ENCODE data around the gene CDC42.

CDC42 gene

DNA sequence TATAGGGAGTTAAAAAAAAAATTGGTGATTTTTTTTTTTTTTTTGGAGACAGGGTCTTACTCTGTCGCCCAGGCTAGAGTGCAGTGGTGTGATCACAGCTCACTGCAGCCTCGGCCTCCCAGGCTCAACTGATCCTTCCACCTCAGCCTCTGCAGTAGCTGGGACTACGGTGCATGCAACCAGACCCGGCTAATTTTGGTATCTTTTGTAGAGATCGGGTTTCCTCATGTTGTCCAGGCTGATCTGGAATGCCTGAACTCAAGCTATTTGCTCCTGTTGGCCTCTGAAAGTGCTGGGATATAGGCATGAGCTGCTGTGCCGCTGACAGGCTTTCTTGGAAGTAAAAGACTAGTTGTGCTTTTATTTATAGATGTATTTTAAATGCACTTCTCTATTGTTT, 3.0 kb downstream of the CDC42 start:
- no peak for FAIRE-seq
- TF ChIP-seq POLR2A (IDR thresholded peaks at IDR 0.05; ENCODE audit: low read depth, low read length) (no peak), TAF1 (IDR thresholded peaks at IDR 0.05; ENCODE audit: borderline replicate concordance, low read depth, low read length) (no peak), POLR2AphosphoS5 (IDR thresholded peaks at IDR 0.05; ENCODE audit: low read depth, low read length) (no peak)

DNA sequence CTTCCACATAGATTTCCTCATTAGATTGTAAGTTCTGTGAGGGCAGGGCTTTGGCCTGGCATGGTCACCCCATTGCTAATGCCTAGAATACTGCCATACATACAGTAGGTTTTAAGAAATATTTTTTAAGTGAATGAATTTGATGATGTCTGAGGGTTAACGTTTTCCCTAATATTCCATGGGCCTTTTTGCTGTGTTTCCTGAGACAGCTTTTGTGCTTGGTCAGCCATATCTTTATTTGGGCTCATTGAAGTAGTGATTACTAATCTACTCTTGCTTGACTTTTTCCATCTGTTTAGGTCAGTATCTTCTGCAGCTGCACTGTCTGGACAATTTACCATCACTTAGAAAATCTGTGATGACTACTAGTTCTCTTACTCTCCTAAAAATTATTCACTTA, 3.5 kb downstream of the CDC42 start:
- DNase-seq (ENCODE audit: insufficient read length) (no peak), FAIRE-seq (no peak)
- TF ChIP-seq TAF1 (IDR thresholded peaks at IDR 0.05; ENCODE audit: borderline replicate concordance, low read depth, low read length) (no peak), POLR2AphosphoS5 (IDR thresholded peaks at IDR 0.05; ENCODE audit: low read depth, low read length) (no peak), POLR2A (IDR thresholded peaks at IDR 0.05; ENCODE audit: low read depth, low read length) (no peak)

More for the DNA sequence above, 3.0 kb downstream of the CDC42 start:
- DNase-seq (ENCODE audit: insufficient read length), result no peak

- TF ChIP-seq POLR2AphosphoS5 (IDR thresholded peaks at IDR 0.05; ENCODE audit: low read depth, low read length), result no peak
- 0 out of 2 replicates have a peak, but pooled peaks have one; percentile 24 for TF ChIP-seq POLR2A (IDR thresholded peaks at IDR 0.05; ENCODE audit: low read depth, low read length)
- TF ChIP-seq TAF1 (IDR thresholded peaks at IDR 0.05; ENCODE audit: borderline replicate concordance, low read depth, low read length), result no peak
- DNase-seq (ENCODE audit: insufficient read length), result no peak
- no peak for FAIRE-seq
These were observed 4.4 kb downstream of the CDC42 start for GRCh38 chr1:22056936-22057335.

DNA sequence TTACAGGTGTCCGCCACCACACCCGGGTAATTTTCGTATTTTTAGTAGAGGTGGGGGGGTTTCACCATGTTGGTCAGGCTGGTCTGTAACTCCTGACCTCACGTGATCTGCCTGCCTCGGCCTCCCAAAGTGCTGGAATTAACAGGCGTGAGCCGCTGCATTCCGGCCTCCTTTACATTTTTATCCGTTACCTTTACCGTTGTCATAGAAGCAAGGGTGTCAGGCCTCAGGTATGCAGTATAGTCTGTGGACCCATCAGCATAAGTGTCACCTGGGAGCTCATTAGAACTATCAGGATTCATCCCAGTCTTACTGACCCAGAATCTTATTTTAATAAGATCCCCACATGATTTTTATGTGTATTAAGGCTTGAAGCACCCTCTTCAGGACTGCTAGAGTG, 5.4 kb downstream of the CDC42 start:
- FAIRE-seq (no peak), DNase-seq (ENCODE audit: insufficient read length) (no peak)
- no peak for TF ChIP-seq POLR2A (IDR thresholded peaks at IDR 0.05; ENCODE audit: low read depth, low read length)
- no peak for TF ChIP-seq TAF1 (IDR thresholded peaks at IDR 0.05; ENCODE audit: borderline replicate concordance, low read depth, low read length)
- TF ChIP-seq POLR2AphosphoS5 (IDR thresholded peaks at IDR 0.05; ENCODE audit: low read depth, low read length), result no peak

GRCh38 chr1:22064751-22065402, 12.4 kb downstream of the CDC42 start:
- FAIRE-seq, result no peak
- no peak for DNase-seq (ENCODE audit: insufficient read length)
- TF ChIP-seq POLR2AphosphoS5 (IDR thresholded peaks at IDR 0.05; ENCODE audit: low read depth, low read length) (no peak), TAF1 (IDR thresholded peaks at IDR 0.05; ENCODE audit: borderline replicate concordance, low read depth, low read length) (no peak), POLR2A (IDR thresholded peaks at IDR 0.05; ENCODE audit: low read depth, low read length) (no peak)

DNA sequence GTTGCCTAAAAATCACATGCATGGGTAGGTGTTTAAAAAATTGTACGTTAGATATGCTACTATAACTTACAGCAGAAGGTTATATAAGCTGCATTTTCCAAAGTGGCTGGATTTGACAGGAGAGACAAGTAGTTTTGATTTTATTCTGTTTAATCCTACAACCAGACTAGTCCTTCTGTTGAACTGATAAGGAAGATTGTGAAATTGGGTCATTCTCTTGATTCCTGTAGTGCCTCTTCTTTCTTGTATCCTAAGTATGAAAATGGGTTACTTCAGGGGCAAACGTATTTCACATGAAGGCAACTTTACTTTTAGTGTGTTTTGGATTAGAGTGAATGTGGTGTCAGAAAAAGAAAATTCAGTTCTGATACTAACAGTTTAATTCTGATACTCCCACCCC, 19.0 kb downstream of the CDC42 start:
- no peak for DNase-seq (ENCODE audit: insufficient read length)
- no peak for FAIRE-seq
- no peak for TF ChIP-seq POLR2AphosphoS5 (IDR thresholded peaks at IDR 0.05; ENCODE audit: low read depth, low read length)
- TF ChIP-seq TAF1 (IDR thresholded peaks at IDR 0.05; ENCODE audit: borderline replicate concordance, low read depth, low read length), result no peak
- TF ChIP-seq POLR2A (IDR thresholded peaks at IDR 0.05; ENCODE audit: low read depth, low read length), result no peak

DNA sequence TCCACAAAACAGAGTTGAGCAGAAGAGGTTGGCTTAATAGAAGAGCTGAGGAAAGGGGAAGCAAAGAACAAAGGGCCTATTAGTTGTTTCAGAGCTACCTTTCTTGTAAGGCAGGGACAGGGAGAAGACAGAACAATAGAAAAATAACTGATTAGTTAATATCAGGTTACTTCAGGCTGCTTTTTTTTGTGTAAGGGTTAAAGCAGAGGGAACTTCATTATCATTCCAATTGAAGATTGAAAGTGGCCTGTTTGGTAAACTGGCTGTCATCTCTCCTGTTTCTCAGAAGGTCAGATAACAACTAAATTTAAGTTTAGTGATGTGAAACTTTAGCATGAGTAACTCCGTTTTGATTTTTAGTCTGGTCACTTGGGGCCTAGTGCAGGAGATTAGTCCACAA, 22.3 kb downstream of the CDC42 start:
- no peak for DNase-seq (ENCODE audit: insufficient read length)
- TF ChIP-seq POLR2A (IDR thresholded peaks at IDR 0.05; ENCODE audit: low read depth, low read length) (no peak), TAF1 (IDR thresholded peaks at IDR 0.05; ENCODE audit: borderline replicate concordance, low read depth, low read length) (no peak)
- FAIRE-seq, result peak; percentile 51

DNA sequence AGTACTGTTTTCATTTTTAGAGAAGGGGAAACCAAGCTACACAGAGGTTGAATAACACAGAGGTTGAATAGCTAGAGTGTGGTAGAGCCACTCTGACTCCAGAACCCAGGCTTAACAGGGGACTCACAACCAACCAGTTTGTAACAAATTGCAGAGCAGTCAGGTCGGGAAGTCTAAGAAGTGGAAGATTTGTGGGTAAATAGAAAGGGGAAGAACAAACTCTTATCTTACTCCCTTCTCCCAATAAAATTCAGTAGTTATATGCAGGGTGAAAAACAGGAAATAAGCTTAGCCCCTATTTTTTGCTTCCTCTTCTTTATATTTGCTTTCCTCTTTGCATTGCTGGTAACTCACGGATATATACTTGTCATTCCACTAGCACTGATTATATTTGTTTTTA, 23.2 kb downstream of the CDC42 start:
- FAIRE-seq, result peak; percentile 81
- TF ChIP-seq TAF1 (IDR thresholded peaks at IDR 0.05; ENCODE audit: borderline replicate concordance, low read depth, low read length), result no peak
- no peak for TF ChIP-seq POLR2AphosphoS5 (IDR thresholded peaks at IDR 0.05; ENCODE audit: low read depth, low read length)
- TF ChIP-seq POLR2A (IDR thresholded peaks at IDR 0.05; ENCODE audit: low read depth, low read length), result no peak
- DNase-seq (ENCODE audit: insufficient read length), result no peak

DNA sequence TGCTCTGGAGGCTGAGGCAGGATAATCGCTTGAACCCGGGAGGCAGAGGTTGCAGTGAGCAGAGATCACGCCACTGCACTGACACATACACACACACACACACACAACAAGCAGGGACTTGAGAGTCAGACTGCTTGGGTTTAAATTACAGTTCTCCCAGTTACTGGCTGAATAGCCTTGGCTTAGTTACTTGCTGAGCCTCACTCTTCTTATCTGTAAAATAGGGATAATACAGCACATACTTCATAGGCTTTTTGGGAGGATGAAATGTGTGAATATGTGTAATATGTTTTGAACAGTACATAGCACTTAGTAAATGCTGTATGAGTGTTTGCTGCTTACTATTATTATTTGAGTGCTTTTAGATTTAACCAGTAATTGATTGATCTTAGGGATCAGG, 23.8 kb downstream of the CDC42 start:
- no peak for FAIRE-seq
- TF ChIP-seq POLR2AphosphoS5 (IDR thresholded peaks at IDR 0.05; ENCODE audit: low read depth, low read length), result no peak
- TF ChIP-seq TAF1 (IDR thresholded peaks at IDR 0.05; ENCODE audit: borderline replicate concordance, low read depth, low read length), result no peak
- no peak for TF ChIP-seq POLR2A (IDR thresholded peaks at IDR 0.05; ENCODE audit: low read depth, low read length)
- no peak for DNase-seq (ENCODE audit: insufficient read length)

- TF ChIP-seq POLR2AphosphoS5 (IDR thresholded peaks at IDR 0.05; ENCODE audit: low read depth, low read length), result no peak
- no peak for TF ChIP-seq POLR2A (IDR thresholded peaks at IDR 0.05; ENCODE audit: low read depth, low read length)
- no peak for TF ChIP-seq TAF1 (IDR thresholded peaks at IDR 0.05; ENCODE audit: borderline replicate concordance, low read depth, low read length)
These were observed 25.2 kb downstream of the CDC42 start for GRCh38 chr1:22077728-22078127.

DNA sequence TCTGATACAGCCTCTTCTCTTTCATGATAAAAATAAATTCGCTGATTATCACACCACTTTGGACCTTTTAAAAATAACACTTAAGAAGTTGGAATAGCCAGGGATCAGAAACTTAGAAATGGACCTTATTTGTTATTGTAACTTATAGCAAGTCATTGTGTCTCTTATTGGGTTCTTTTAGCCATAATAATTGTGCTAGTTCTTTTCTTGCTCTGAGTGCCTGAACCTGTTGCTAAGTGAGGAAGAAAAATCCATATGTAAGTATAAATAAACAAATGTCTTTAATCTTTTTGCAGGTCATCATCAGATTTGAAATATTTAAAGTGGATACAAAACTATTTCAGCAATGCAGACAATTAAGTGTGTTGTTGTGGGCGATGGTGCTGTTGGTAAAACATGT, 25.6 kb downstream of the CDC42 start:
- TF ChIP-seq POLR2AphosphoS5 (IDR thresholded peaks at IDR 0.05; ENCODE audit: low read depth, low read length) (no peak), TAF1 (IDR thresholded peaks at IDR 0.05; ENCODE audit: borderline replicate concordance, low read depth, low read length) (no peak), POLR2A (IDR thresholded peaks at IDR 0.05; ENCODE audit: low read depth, low read length) (no peak)
- no peak for DNase-seq (ENCODE audit: insufficient read length)
- FAIRE-seq, result no peak

More at GRCh38 chr1:22077728-22078127, 25.2 kb downstream of the CDC42 start:
- DNase-seq (ENCODE audit: insufficient read length) (no peak), FAIRE-seq (peak; percentile 66)

DNA sequence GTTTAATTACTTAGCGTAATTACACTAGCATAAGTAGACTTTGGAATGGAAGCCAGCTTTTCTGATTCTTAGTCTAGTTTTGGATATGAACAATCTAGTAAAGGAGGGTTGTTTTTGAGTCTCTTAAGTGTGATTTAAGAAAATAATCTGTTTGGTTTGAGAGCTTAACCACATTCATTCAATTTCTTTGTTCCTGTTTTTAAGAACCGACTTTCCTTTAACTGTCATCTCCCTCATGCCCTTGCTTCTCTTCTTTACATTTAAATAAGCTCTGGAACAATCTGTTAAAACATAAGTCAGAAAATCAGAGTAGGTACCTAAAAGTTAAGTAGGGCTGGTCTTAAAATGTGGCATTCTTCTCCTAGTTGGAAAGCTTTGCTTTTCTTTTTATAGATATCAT, 27.7 kb downstream of the CDC42 start:
- TF ChIP-seq TAF1 (IDR thresholded peaks at IDR 0.05; ENCODE audit: borderline replicate concordance, low read depth, low read length) (no peak), POLR2A (IDR thresholded peaks at IDR 0.05; ENCODE audit: low read depth, low read length) (no peak), POLR2AphosphoS5 (IDR thresholded peaks at IDR 0.05; ENCODE audit: low read depth, low read length) (no peak)
- no peak for DNase-seq (ENCODE audit: insufficient read length)
- no peak for FAIRE-seq
